UCSD-AML1 (cell line): Measurements from ENCODE around the gene SLC39A5.
"Not testable (repeated sequence)": the region's sequence is repeated elsewhere in the genome, so short reads cannot be mapped to it uniquely, and the experiment has no call there.

ENCODE experiments used
- DNase-seq: peaks from one replicate; lab custom pipeline; 2025; ENCODE audit not compliant: unreplicated experiment; lab: John Stamatoyannopoulos, UW

The SLC39A5 gene

GRCh38 chr12:56271031-56271430 lies 41.2 kb downstream of the SLC39A5 start:
- no peak for DNase-seq

- not testable (repeated sequence) for DNase-seq
Measured at GRCh38 chr12:56272468-56272867, 42.6 kb downstream of the SLC39A5 start.

DNA sequence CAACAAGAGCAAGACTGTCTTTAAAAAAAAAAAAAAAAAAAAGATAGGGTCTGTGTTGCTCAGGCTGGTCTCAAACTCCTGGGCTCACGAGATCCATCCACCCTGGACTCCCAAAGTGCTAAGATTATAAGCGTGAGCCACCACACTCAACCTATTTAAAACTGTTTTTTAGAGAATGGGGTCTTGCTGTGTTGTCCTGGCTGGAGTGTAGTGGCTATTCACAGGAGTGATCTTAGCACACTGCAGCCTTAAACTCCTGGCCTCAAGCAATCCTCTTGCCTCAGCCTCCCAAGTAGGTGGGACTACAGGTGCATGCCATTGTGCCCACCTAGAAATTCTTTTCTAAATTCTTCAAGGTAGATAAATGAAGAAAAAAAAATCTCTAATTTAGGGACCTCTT lies 44.4 kb downstream of the SLC39A5 start:
- DNase-seq, result no peak

DNA sequence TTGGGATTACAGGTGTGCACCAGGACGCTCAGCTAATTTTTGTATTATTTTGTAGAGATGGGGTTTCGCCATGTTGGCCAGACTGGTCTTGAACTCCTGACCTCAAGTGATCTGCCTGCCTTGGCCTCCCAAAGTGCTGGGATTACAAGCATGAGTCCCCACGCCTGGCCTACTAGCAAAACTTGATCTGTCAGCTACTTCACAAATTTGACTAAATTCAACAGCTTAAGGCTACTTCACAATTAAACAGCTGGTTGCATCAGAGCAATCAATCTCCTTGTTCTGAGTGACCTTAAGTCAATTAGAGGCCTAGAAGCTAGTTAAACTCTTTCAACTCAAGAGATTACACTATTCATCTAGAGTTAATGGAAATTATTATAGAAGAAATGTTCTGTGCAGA lies 49.1 kb downstream of the SLC39A5 start:
- DNase-seq, result no peak

GRCh38 chr12:56280849-56281248 lies 51.0 kb downstream of the SLC39A5 start:
- DNase-seq, result no peak

GRCh38 chr12:56282030-56282429 lies 52.2 kb downstream of the SLC39A5 start:
- no peak for DNase-seq

- no peak for DNase-seq
Measured at GRCh38 chr12:56282579-56282978, 52.7 kb downstream of the SLC39A5 start.

GRCh38 chr12:56284263-56284662 lies 54.4 kb downstream of the SLC39A5 start:
- DNase-seq, result not testable (repeated sequence)

DNA sequence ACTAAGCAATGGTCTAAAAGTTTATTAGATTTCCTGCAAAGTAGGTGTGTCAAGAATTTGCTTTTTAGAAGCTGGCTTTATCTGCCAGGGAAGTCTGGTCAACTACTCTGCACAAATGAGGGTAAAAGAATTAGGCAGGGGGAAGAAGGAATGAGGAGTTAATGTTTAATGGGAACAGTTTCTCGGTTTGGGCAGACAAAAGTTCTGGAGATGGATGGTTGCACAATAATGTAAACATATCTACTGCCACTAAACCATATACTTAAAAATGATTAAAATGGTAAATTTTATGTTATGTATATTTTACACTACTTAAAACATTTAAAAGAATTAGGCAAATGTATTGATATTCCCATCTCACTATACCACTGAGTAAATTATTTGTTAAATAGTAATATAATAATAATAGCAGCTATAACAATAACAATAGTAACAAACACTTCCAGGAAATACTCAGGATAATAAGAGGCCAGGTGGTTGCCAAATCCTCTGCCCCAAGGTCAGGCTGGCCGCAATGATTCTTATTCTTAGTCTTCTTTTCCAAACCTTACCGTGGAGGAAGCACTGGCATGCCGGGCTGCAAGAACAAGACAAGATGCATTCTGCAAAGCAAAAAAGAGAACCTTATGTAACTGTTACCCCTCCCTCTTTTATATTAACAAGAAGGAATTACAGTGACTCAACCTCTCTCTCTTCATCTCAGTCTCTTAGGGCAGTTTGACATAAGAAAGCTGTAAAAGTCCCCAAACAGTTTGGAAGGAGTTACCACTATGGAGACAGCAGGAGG lies 56.4 kb downstream of the SLC39A5 start:
- no peak for DNase-seq
